VCaP (cell line): ENCODE results near the gene CDC42SE2.
"Not testable (repeated sequence)": the region's sequence is repeated elsewhere in the genome, so short reads cannot be mapped to it uniquely, and the experiment has no call there.

Experiments used
- H3K27ac ChIP-seq: fragments of 450-650 bp; 2 replicates; pipeline ENCODE4 v1.5.1; 2017
- CTCF ChIP-seq: fragments of 450-650 bp; conservative IDR thresholded peaks from 2 replicates; pipeline ENCODE4 v1.5.1; 2017; ENCODE audit warnings: mild to moderate bottlenecking, moderate library complexity

Gene CDC42SE2

GRCh38 chr5:131323378-131323777 lies 59.5 kb downstream of the CDC42SE2 start:
- no peak overlapping the region for H3K27ac ChIP-seq
- TF ChIP-seq CTCF: no peak

GRCh38 chr5:131324303-131324702 lies 60.5 kb downstream of the CDC42SE2 start:
- no peak overlapping the region for H3K27ac ChIP-seq
- TF ChIP-seq CTCF: no peak

GRCh38 chr5:131328536-131329285 lies 64.9 kb downstream of the CDC42SE2 start:
- no peak for TF ChIP-seq CTCF
- H3K27ac ChIP-seq: no peak overlapping the region

GRCh38 chr5:131329286-131329560 lies 65.4 kb downstream of the CDC42SE2 start:
- TF ChIP-seq CTCF: no peak
- H3K27ac ChIP-seq: no peak overlapping the region

GRCh38 chr5:131330031-131330430 lies 66.2 kb downstream of the CDC42SE2 start:
- TF ChIP-seq CTCF: no peak

GRCh38 chr5:131335756-131336155 lies 71.9 kb downstream of the CDC42SE2 start:
- H3K27ac ChIP-seq: not testable (repeated sequence)

More at GRCh38 chr5:131330031-131330430, 66.2 kb downstream of the CDC42SE2 start:
- H3K27ac ChIP-seq: no peak overlapping the region

GRCh38 chr5:131336801-131337200 lies 72.9 kb downstream of the CDC42SE2 start:
- H3K27ac ChIP-seq: not testable (repeated sequence)

GRCh38 chr5:131337240-131338050 lies 73.6 kb downstream of the CDC42SE2 start:
- H3K27ac ChIP-seq: not testable (repeated sequence)

GRCh38 chr5:131338051-131338453 lies 74.2 kb downstream of the CDC42SE2 start:
- H3K27ac ChIP-seq: no peak overlapping the region
- TF ChIP-seq CTCF: no peak

GRCh38 chr5:131344288-131344687 lies 80.4 kb downstream of the CDC42SE2 start:
- H3K27ac ChIP-seq: not testable (repeated sequence)

GRCh38 chr5:131346204-131346603 lies 82.4 kb downstream of the CDC42SE2 start:
- not testable (repeated sequence) for H3K27ac ChIP-seq
